ENCODE measurements around the gene TMEM132C. TPM values are rescaled to one million over a fixed set of nuclear protein-coding genes. Genes with fewer than 3 reads are reported as not detected.

Gene TMEM132C
- polyA plus RNA-seq, 2 of the 4 experiments (the other 2 are of a cell fraction) = not detected

- DNase-seq (ENCODE audit: low read depth in 1 of 2, low spot score in 1 of 2) = no peak
- FAIRE-seq = no peak
- Histone ChIP-seq H3K4me1 (no peaks in the 10 kb centered on the region), H3K9me3 (no peaks in the 10 kb centered on the region), H3K27ac (no peak overlapping the region), H3K4me3 (no peak overlapping the region), H3K4me2 (no peak overlapping the region)
- WGBS (ENCODE audit: missing lambda C conversion rate) = 55% methylated on average over 3 of the region's 3 CpGs
- ChIA-PET POLR2A (no interaction called here), CTCF (no interaction called here)
- ATAC-seq = no peak
- TF ChIP-seq POLR2A (IDR thresholded peaks at IDR 0.05; ENCODE audit: low read length) (no peak), PBX3 (IDR thresholded peaks at IDR 0.05) (no peak), ZNF302 (CRISPR knock-in tag; IDR thresholded peaks at IDR 0.05) (no peak), ESRRA (IDR thresholded peaks at IDR 0.05; ENCODE audit: borderline replicate concordance, low read length) (no peak), EP300 (IDR thresholded peaks at IDR 0.05) (no peak), HOXB13 (CRISPR knock-in tag; IDR thresholded peaks at IDR 0.05; ENCODE audit: low read depth) (no peak), NR3C1 (IDR thresholded peaks at IDR 0.05) (no peak)
Observed at GRCh38 chr12:128456922-128457321, 190.0 kb downstream of the TMEM132C start.

DNA sequence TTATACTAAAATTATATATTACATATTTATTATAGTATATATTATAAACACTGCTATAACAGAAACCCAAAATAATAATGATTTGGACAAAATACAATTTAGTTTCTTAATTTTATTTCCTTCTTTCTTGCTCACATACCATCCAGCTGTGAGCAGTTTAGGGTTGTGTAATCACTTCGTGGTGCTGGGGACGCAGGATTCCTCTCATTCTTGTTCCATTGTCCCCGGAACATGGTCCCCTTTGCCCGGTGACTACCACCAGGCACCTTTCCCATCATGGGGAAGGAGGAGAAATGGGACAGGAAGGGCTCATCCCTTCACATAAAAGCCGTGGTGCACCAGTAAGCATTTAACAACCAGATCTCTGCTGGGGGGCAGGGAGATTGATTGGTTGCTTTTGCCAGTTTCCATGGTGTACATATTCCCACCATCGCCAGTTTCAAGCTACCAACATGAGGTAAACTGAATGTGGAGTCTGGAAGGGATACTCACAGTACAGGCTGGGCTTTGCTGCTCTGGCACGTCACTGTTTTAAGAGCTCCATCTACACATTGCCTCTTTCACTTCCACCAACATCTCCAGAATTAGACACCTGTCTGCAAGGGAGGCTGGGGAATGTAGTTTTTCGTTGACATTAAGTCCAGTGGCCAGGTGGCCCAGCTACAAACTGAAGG lies 191.5 kb downstream of the TMEM132C start:
- ChIA-PET CTCF (no interaction called here), POLR2A (no interaction called here)
- FAIRE-seq = no peak
- no peak for DNase-seq (ENCODE audit: low read depth in 1 of 2, low spot score in 1 of 2)
- TF ChIP-seq ZSCAN20 (CRISPR knock-in tag; IDR thresholded peaks at IDR 0.05) (no peak), RARB (CRISPR knock-in tag; IDR thresholded peaks at IDR 0.05) (no peak), BCL3 (IDR thresholded peaks at IDR 0.05) (no peak), POLR2AphosphoS2 (conservative IDR thresholded peaks at IDR 0.05; ENCODE audit: low read length) (no peak), RAD21 (conservative IDR thresholded peaks at IDR 0.05 in 1 of 2, IDR thresholded peaks at IDR 0.05 in 1 of 2) (no peak), FOXS1 (CRISPR knock-in tag; IDR thresholded peaks at IDR 0.05) (no peak), CBX8 (IDR thresholded peaks at IDR 0.05) (no peak), HOXA7 (CRISPR knock-in tag; IDR thresholded peaks at IDR 0.05) (no peak)
- TF ChIP-seq, protein P1, sequence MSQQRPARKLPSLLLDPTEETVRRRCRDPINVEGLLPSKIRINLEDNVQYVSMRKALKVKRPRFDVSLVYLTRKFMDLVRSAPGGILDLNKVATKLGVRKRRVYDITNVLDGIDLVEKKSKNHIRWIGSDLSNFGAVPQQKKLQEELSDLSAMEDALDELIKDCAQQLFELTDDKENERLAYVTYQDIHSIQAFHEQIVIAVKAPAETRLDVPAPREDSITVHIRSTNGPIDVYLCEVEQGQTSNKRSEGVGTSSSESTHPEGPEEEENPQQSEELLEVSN (IDR thresholded peaks at IDR 0.05; ENCODE audit: borderline replicate concordance, low read depth) = no peak
- Histone ChIP-seq H3K4me2 (no peak overlapping the region), H3K4me3 (no peak overlapping the region), H3K4me1 (no peaks in the 10 kb centered on the region), H3K9me3 (no peaks in the 10 kb centered on the region), H3K27ac (no peak overlapping the region)
- ATAC-seq = no peak
- under 1% methylated on average over 8 of the region's 8 CpGs for WGBS (ENCODE audit: missing lambda C conversion rate)

GRCh38 chr12:128459067-128459466 lies 192.1 kb downstream of the TMEM132C start:
- CTCF ChIA-PET = no interaction called here

More at GRCh38 chr12:128459067-128459466, 192.1 kb downstream of the TMEM132C start:
- no peak for FAIRE-seq
- DNase-seq (ENCODE audit: low read depth in 1 of 2, low spot score in 1 of 2) = no peak
- WGBS (ENCODE audit: missing lambda C conversion rate) = 0% methylated on average over 1 of the region's 1 CpG
- Histone ChIP-seq H3K4me2 (no peak overlapping the region), H3K4me1 (no peaks in the 10 kb centered on the region), H3K9me3 (no peaks in the 10 kb centered on the region), H3K4me3 (no peak overlapping the region), H3K27ac (no peak overlapping the region)
- ATAC-seq = no peak
- no peak for TF ChIP-seq EHMT2 (IDR thresholded peaks at IDR 0.05; ENCODE audit: low read depth)
- TF ChIP-seq CEBPB (IDR thresholded peaks at IDR 0.05) = no peak
- no peak for TF ChIP-seq ZC3H11A (IDR thresholded peaks at IDR 0.05)
- TF ChIP-seq MAFK (IDR thresholded peaks at IDR 0.05; ENCODE audit: partially characterized antibody) = no peak
- no peak for TF ChIP-seq RAD21 (conservative IDR thresholded peaks at IDR 0.05 in 1 of 2, IDR thresholded peaks at IDR 0.05 in 1 of 2)
- TF ChIP-seq PHF8 (IDR thresholded peaks at IDR 0.05; ENCODE audit: borderline replicate concordance, low read depth) = no peak
- TF ChIP-seq CBX8 (IDR thresholded peaks at IDR 0.05) = no peak
- TF ChIP-seq KDM5A (IDR thresholded peaks at IDR 0.05) = no peak
- TF ChIP-seq CBX2 (IDR thresholded peaks at IDR 0.05; ENCODE audit: borderline replicate concordance, low read depth) = no peak
- no peak for TF ChIP-seq EP300 (IDR thresholded peaks at IDR 0.05)
- TF ChIP-seq MAX (IDR thresholded peaks at IDR 0.05) = no peak
- POLR2A ChIA-PET = no interaction called here
